K562 (cell line): ENCODE results near the gene INO80. TPM values are rescaled to one million over a fixed set of nuclear protein-coding genes. Genes with fewer than 3 reads are reported as not detected.

Experiments used
- ATAC-seq: fragments of 200-7000 bp; cut with Tn5 transposase; 3 replicates; pipeline ENCODE4 v1.9.1; 2020; ENCODE audit warnings: moderate library complexity
- BruUV-seq: library from RNA; stranded (reverse); fragments of 400-500 nt; replicated peaks from 2 replicates; lab custom pipeline; 2021; lab: Mats Ljungman, UMichigan
- CTCF ChIA-PET: fragments of 300-600 bp; formaldehyde crosslinking; extraction: SDS; loops from one replicate; lab custom pipeline; 2021; ENCODE audit warnings: low intra/inter-chr PET ratio; lab: Yijun Ruan, JAX
- POLR2A ChIA-PET: fragments of 300-600, 350-650 bp; sonication (Branson Sonifier 250); formaldehyde crosslinking; extraction: SDS; loops from one replicate; lab custom pipeline; 2021; ENCODE audit warnings: antibody characterized with exemption, inconsistent platforms; lab: Yijun Ruan, JAX
- DNase-seq, 4 experiments: peaks; one replicate each; pipeline versions ENCODE4 v3.0.0 to v3.0.0-alpha.2; 2011 to 2018; ENCODE audit warnings: low spot score in 3 of 4, mixed read lengths in 3 of 4; ENCODE audit errors: extremely low read depth in 1 of 4
- FAIRE-seq: peaks from 2 replicates; lab custom pipeline; 2011; peaks lifted over from hg19 to GRCh38; lab: Jason Lieb, UNC
- H2AFZ ChIP-seq: 2 replicates; pipeline ENCODE4 v1.6.0; 2011; ENCODE audit warnings: low read depth, low read length, control low read depth, inconsistent platforms
- H3K27ac ChIP-seq: fragments of 200-600 bp; 3 replicates; pipeline ENCODE4 v1.8.0; 2011; ENCODE audit warnings: low read depth, mild to moderate bottlenecking, control low read depth, inconsistent platforms, low read length, moderate library complexity, mixed read lengths; ENCODE audit errors: extremely low read depth
- H3K27me3 ChIP-seq, 2 experiments: fragments of 300-600 bp in 1 of 2; 2 replicates in 1 of 2; 3 replicates in 1 of 2; pipeline versions ENCODE4 v1.6.0 to v1.8.0; 2011; ENCODE audit warnings: inconsistent platforms in 2 of 2, low read length in 2 of 2, mild to moderate bottlenecking in 1 of 2, mixed read lengths in 1 of 2, moderate library complexity in 1 of 2; ENCODE audit not compliant: control insufficient read depth in 2 of 2, insufficient read depth in 2 of 2
- H3K36me3 ChIP-seq: fragments of 300-600 bp; 3 replicates; pipeline ENCODE4 v1.8.0; 2011; ENCODE audit warnings: mild to moderate bottlenecking, low read length, inconsistent platforms; ENCODE audit not compliant: control insufficient read depth, insufficient read depth
- H3K4me1 ChIP-seq, 2 experiments: fragments of 200-600 bp in 1 of 2; replicated peaks in 1 of 2; 2 replicates in 1 of 2; 3 replicates in 1 of 2; pipeline versions ENCODE4 v1.5.1 to v1.8.0; 2011; ENCODE audit warnings: inconsistent platforms in 2 of 2, low read length in 2 of 2, mild to moderate bottlenecking in 1 of 2, mixed read lengths in 1 of 2, moderate library complexity in 1 of 2; ENCODE audit not compliant: control insufficient read depth in 2 of 2, insufficient read depth in 2 of 2
- H3K4me2 ChIP-seq: 2 replicates; pipeline ENCODE4 v1.6.1; 2011; ENCODE audit warnings: low read length, control low read depth, inconsistent platforms, mixed read lengths; ENCODE audit not compliant: insufficient read depth
- H3K4me3 ChIP-seq: fragments of 200-600 bp; sonication (generic), shearing (Covaris generic); 2 replicates; pipeline ENCODE4 v1.5.1; 2016; ENCODE audit warnings: control low read depth, inconsistent platforms
- H3K79me2 ChIP-seq: fragments of 200-600 bp; 3 replicates; pipeline ENCODE4 v1.8.0; 2011; ENCODE audit warnings: low read length, inconsistent platforms; ENCODE audit not compliant: control insufficient read depth, insufficient read depth
- H3K9ac ChIP-seq, 2 experiments: 2 replicates each; pipeline versions ENCODE4 v1.6.0 to v1.6.1; 2011; ENCODE audit warnings: low read depth in 2 of 2, low read length in 2 of 2, control low read depth in 1 of 2, inconsistent platforms in 1 of 2, mild to moderate bottlenecking in 1 of 2, mixed read lengths in 1 of 2; ENCODE audit not compliant: insufficient read depth in 1 of 2
- H3K9me1 ChIP-seq: one replicate; pipeline ENCODE4 v1.6.0; 2011; ENCODE audit warnings: inconsistent platforms, mild to moderate bottlenecking, low read length, moderate library complexity; ENCODE audit not compliant: control insufficient read depth, insufficient read depth
- H3K9me3 ChIP-seq: replicated peaks from 2 replicates; pipeline ENCODE4 v1.5.1; 2011; ENCODE audit warnings: low read depth, low read length, inconsistent platforms; ENCODE audit not compliant: control insufficient read depth, insufficient read depth
- H4K20me1 ChIP-seq: replicated peaks from 2 replicates; pipeline ENCODE4 v1.6.1; 2011; ENCODE audit warnings: low read length, inconsistent platforms, mixed read lengths; ENCODE audit not compliant: control insufficient read depth, insufficient read depth
- MAX ChIP-seq: sonication (generic); formaldehyde crosslinking; IDR thresholded peaks from 2 replicates; pipeline ENCODE4 v1.9.0; 2022; ENCODE audit warnings: mild to moderate bottlenecking, missing genetic modification reagents
- NCOA4 ChIP-seq: fragments of 450-650 bp; IDR thresholded peaks from 2 replicates; pipeline ENCODE4 v1.6.1; 2018; ENCODE audit warnings: mild to moderate bottlenecking; ENCODE audit not compliant: partially characterized antibody
- NELFE ChIP-seq: IDR thresholded peaks from 2 replicates; pipeline ENCODE4 v1.6.1; 2011; ENCODE audit warnings: mild to moderate bottlenecking; ENCODE audit not compliant: insufficient read depth, insufficient read length
- SMARCE1 ChIP-seq: fragments of 450-650 bp; IDR thresholded peaks from 2 replicates; pipeline ENCODE4 v1.7.1; 2016; ENCODE audit warnings: mild to moderate bottlenecking
- STAG1 ChIP-seq: sonication (generic); formaldehyde crosslinking; IDR thresholded peaks from 2 replicates; pipeline ENCODE4 v1.5.0; 2020; ENCODE audit warnings: missing genetic modification reagents, borderline replicate concordance
- ZNF316 ChIP-seq: fragments of 450-650 bp; IDR thresholded peaks from 2 replicates; pipeline ENCODE4 v1.6.1; 2016
- ZNF384 ChIP-seq: IDR thresholded peaks from 2 replicates; pipeline ENCODE4 v1.6.1; 2012; ENCODE audit warnings: low read depth, low read length, improper control_type of control experiment
- ZNF445 ChIP-seq: fragments of 250-450 bp; sonication (Bioruptor Pico); IDR thresholded peaks from 2 replicates; pipeline ENCODE4 v1.4.0; 2020; ENCODE audit warnings: low read depth, mild to moderate bottlenecking, moderate library complexity
- ZNF57 ChIP-seq: fragments of 450-650 bp; formaldehyde crosslinking; IDR thresholded peaks from 2 replicates; pipeline ENCODE4 v1.4.0; 2020; ENCODE audit warnings: mild to moderate bottlenecking, moderate library complexity
- WGBS: fragments of 100-300 bp; shearing (Covaris generic); methylation state at CpG from one replicate; pipeline ENCODE4 v1.1.6; 2016; ENCODE audit warnings: low coverage, mixed read lengths; ENCODE audit not compliant: insufficient coverage; ENCODE audit errors: missing lambda C conversion rate; 5-methylcytosine and 5-hydroxymethylcytosine counted together
- in situ Hi-C: fragments of 300-500 bp; cut with MboI; formaldehyde crosslinking; loops from 4 replicates; pipeline ENCODE4 v1.15.0; 2018; ENCODE audit warnings: inconsistent platforms, mixed read lengths
- intact Hi-C: fragments of 100-400 bp; cut with micrococcal nuclease; formaldehyde crosslinking; loops from 2 replicates; pipeline ENCODE4 v1.14.2; 2022
- polyA plus RNA-seq, 8 experiments: library from polyadenylated mRNA; depleted of rRNA in 4 of 8; stranded (reverse) in 5 of 8; unstranded in 3 of 8; fragments of >200 nt; fragmentation: Nextera tagmentation in 2 of 8; fragmentation: Illumina TruSeq in 1 of 8; extraction: Ambion mirVana in 2 of 8; extraction: Trizol in 1 of 8; gene quantifications; 2 replicates each; pipeline versions ENCODE4 v1.2.1 to v1.2.3, GENCODE V29; 2011 to 2014; ENCODE audit warnings: inconsistent platforms in 1 of 8, missing spikeins in 1 of 8
- total RNA-seq, 7 experiments: library from RNA; depleted of rRNA in 6 of 7; stranded (reverse); fragments of >200 nt in 6 of 7; fragmentation: Illumina TruSeq in 2 of 7; extraction: Trizol in 2 of 7; gene quantifications; 2 replicates each; pipeline versions ENCODE4 v1.2.1 to v1.2.3, GENCODE V29; 2011 to 2021; ENCODE audit warnings: low replicate concordance in 1 of 7

The INO80 gene
- total and polyA plus RNA-seq, 9 of the 15 experiments (the other 6 are each of a cell fraction or from before 2014, with no cell fraction given), result 1.1 to 25.7 (median 19.9) TPM

- no peak for TF ChIP-seq MAX (CRISPR knock-in tag)
- TF ChIP-seq ZNF445, result no peak
- TF ChIP-seq ZNF316, result no peak
- TF ChIP-seq, all 486 proteins: peak for 0
Measured at GRCh38 chr15:41006479-41006878, 109.6 kb downstream of the INO80 start (continued).

- no peak for FAIRE-seq
- CTCF ChIA-PET, result no interaction called here
Measured at GRCh38 chr15:41004490-41004889, 111.6 kb downstream of the INO80 start.

More at GRCh38 chr15:41004490-41004889, 111.6 kb downstream of the INO80 start:
- peaks cover 73% of the 10 kb centered on the region for H3K36me3 ChIP-seq
- no peak overlapping the region for H3K27ac ChIP-seq
- H3K9me1 ChIP-seq, result no peaks in the 10 kb centered on the region
- no TSS peak for BruUV-seq
- DNase-seq (no peak), ATAC-seq (no peak)
- POLR2A ChIA-PET, result no interaction called here
- no peaks in the 10 kb centered on the region for H3K79me2 ChIP-seq
- H2AFZ ChIP-seq, result no peak overlapping the region
- in situ Hi-C loops (no loop called here), intact Hi-C loops (no loop called here)
- no peaks in the 10 kb centered on the region for H3K4me1 ChIP-seq
- TF ChIP-seq STAG1 (CRISPR knock-in tag) (no peak), ZNF384 (no peak), SMARCE1 (no peak), NCOA4 (no peak), ZNF57 (CRISPR knock-in tag) (no peak), NELFE (no peak)
- H3K9ac ChIP-seq, result no peak overlapping the region
- no peak overlapping the region for H3K4me2 ChIP-seq
- H3K27me3 ChIP-seq, result no peaks in the 10 kb centered on the region
- 90% methylated on average over 3 of the region's 3 CpGs for WGBS
- no peaks in the 10 kb centered on the region for H4K20me1 ChIP-seq
- no peaks in the 10 kb centered on the region for H3K9me3 ChIP-seq
- H3K4me3 ChIP-seq, result no peak overlapping the region
